ENCODE measurements around the gene KLK10.
"Not testable (repeated sequence)": the region's sequence is repeated elsewhere in the genome, so short reads cannot be mapped to it uniquely, and the experiment has no call there.

The KLK10 gene

DNA sequence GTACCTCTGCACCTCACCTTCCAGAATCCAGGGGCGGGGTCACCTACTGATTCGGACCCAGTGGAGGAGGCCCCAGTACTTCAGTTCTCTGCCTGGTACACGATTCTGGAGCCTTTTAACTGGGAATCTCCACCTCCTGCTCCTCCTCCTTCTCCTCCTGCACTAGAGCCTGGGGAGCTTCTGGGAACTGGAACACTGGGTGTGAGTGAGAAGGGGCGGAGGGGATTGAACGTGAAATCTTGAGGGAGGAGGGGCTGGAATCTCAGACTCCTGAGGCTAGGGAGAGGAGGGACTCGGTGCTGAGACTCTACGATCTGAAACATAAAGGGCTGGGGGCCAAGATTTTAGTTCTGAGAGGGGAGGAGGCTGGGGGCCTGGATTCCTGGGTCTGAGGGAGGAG lies 18.0 kb downstream of the KLK10 start, which contains the start of gene KLK8:
Gene KLK8 (minus strand): TSS at position 90 of the 400 bp plus-strand sequence. CDS start 437 bp downstream, outside the sequence.
- DNase-seq (ENCODE audit: low spot score), result no peak

DNA sequence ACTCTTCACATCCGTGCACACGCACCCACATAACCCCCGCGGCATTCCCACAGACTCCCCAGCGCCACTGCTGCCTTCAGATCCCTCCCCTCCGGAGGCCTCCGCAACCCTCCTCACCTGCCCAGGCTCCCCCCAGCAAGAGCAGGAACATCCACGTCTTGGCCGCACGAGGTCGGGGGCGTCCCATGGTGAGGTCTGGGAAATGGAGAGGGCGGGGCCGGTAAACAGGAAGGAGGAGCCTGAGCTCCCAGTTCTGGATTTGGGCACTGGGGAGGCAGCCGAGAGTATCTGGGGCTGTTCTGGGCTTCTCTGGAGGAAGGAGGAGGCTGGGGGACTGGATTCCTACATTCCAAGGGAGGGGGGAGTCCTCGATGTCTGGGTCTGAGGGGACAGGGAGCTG lies 18.5 kb downstream of the KLK10 start:
- DNase-seq (ENCODE audit: low spot score), result no peak

DNA sequence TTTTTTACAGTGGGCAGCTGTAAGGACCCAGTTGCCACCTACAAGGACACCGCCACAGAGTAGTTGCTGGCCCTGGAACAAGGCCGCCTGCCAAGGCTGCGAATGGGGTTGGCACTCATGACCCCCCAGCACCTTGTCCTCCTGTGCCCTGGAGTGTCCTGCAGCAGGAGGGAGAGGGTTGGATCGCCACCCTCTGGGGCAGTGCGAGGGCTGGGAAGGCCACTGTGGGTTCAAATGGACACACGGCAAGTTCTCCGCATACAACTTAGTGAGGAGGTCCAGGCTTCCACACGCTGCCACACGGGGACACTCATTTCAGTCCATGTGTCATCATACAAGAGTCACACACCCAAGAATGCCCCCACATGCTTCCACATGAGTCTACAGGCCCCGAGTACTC lies 19.1 kb downstream of the KLK10 start:
- DNase-seq (ENCODE audit: low spot score), result no peak

DNA sequence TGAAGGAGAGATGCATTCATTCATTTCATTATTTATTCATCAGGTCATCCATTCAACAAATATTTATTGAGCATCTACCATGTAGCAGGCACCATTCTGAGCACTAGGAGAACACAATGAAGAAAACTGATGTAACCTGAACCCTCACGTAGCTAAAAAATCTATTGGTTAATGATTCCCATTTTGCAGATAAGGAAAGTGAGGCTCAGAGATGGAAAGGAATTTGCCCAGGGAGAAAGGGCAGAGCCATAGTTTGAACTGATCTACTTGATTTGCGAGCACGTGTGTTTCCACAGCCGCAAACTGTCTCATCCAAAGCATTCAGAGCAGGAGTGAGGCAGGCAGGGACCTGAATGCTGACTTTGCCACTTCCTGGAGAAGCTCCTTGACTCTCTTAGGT lies 20.8 kb downstream of the KLK10 start:
- DNase-seq (ENCODE audit: low spot score), result no peak

DNA sequence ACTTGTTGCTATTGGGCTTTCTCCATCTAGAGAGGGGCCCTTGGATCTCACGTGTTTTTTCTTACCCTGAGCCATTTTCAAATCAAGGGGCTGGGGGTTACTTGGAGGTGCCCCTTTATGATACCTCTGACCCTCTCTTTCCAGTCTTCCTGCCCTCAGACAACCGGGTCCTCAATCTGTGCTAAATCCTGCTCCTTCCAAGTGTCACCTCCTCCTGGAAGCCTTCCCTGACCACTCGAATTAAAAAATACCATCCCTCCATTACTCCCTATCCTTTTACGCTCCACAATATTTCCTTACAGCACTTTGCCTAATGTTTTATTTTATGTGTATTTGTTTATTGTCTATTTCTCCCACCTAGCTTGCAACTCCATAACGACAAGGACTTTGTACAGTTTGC lies 21.4 kb downstream of the KLK10 start:
- no peak for DNase-seq (ENCODE audit: low spot score)

DNA sequence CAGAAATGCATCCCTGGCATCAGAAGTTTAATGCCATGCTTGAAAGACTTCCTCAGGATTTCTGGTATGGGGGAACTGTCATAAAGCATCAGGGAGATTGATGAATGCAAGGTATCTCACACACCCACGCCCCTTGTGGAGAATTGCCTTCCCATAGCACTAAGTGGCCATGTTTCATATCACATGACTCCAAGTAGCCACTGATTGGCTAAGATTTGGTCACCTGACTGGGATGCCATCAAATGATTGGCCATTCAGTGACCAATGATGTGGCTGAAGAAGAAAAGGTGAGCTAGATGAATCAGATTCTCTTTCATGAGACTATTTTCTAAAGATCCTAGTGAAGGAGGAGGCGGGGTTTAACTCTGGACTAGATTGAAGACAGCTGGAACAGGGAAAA lies 25.4 kb downstream of the KLK10 start:
- DNase-seq (ENCODE audit: low spot score), result no peak

DNA sequence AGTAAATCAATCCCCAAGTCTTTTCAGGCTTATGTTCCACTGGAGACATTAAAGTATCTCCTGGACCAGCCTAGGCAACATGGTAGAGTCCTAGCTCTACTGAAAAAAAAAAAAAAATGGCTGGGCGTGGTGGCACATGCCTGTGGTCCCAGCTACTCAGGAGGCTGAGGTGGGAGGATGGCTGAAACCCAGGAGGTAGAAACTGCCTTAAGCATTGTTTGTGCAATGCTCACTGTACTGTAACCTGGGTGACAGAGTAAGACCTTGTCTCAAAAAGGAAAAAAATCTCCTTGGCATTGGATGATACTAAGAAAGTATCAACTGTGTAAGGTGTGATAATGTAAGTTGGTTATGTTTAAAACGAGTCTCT lies 26.9 kb downstream of the KLK10 start:
- no peak for DNase-seq (ENCODE audit: low spot score)

DNA sequence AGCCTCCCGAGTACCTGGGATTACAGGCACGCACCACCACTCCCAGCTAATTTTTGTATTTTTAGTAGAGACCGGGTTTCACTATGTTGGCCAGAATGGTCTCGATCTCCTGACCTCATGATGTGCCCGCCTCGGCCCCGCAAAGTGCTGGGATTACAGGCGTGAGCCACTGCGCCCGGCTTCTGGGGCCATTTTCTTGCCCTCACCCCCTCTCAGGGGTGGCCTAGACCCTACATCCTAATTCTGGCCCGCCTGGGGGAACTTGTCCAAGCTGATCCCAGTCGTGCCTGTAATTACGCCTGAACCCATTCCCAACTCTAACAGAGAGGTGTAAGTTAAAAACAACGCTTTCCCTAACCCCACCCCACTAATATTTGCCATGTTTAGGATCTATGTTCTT lies 35.1 kb downstream of the KLK10 start:
- DNase-seq (ENCODE audit: low spot score), result not testable (repeated sequence)

DNA sequence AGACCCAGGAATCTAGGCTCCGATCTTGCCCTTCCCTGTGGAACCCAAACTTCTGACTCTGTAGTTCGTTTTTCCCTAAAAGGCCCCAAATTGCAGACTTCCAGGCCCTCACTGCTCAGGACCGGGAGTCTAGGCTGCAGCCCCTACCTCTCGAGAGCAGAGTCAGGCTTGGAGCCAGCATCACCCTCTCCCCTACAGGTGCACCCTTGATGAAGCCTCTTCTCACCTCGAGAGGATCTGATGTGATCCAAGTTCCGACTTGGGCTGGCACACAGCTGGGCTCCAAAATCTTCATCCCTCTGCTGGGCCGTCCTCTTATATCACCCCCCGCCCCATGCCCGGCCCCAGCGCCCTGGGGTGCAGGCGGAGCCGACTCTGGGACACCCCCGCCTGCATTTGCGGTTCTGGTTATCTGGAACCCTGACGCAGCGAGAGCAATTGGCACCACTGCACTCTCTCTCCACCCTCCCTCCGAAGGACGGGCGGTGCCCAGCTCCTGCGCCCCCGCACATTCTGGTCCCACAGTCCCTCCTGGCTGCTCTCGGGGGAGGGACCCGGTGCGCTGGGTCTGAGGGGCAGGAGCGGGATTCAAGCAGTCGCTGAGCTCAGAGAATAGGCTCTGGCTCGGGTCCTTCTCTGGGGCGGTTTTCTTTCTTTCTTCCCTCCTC lies 35.8 kb downstream of the KLK10 start, which contains the start of gene KLK7:
Gene KLK7 (minus strand): TSS at position 293 of the 668 bp plus-strand sequence. CDS start 1,518 bp downstream, outside the sequence.
- DNase-seq (ENCODE audit: low spot score), result no peak

DNA sequence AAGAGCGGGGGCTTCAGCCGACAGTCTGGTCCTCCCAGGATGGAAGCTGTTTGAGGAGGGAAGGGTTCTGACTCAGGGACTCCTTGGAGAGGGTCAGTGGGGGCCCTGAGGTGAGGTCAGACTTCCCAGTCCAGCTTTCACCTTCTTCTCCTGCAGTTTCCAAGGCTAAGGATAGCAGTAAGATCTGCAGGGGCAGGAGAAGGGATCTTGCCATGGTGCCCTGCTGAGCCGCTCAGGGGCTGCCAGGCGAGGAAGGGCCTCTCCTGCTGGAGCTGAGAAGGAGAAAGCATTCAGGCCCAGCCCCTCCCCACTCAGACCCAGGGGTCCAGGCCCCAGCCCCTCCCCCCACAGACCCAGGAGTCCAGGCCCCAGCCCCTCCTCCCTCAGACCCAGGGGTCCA lies 37.3 kb downstream of the KLK10 start:
- DNase-seq (ENCODE audit: low spot score), result no peak

DNA sequence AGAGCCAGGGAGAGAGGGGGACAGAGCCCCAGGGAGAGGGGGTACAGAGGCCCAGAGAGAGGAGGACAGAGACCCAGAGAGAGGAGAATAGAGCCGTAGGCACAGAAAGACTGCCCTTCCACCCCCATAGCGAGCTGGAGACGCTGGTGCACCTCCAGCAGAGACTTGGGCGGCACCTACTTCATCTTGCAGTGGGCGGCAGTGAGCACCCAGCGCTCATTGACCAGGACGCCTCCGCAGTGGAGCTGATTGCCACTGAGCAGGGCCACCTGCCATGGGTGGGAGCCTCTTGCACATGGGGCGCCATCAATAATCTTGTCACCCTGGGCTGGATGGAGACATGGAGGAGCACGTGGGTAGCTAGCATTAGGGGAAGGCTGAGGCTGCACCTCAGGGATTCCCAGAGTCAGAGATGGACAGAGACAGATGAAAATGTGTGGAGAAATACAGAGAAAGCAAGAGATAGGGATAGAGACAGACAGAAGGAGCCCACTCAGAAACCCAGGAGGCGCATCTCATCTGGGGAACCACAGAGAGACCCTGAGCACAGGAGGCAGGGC lies 37.8 kb downstream of the KLK10 start:
- no peak for DNase-seq (ENCODE audit: low spot score)

DNA sequence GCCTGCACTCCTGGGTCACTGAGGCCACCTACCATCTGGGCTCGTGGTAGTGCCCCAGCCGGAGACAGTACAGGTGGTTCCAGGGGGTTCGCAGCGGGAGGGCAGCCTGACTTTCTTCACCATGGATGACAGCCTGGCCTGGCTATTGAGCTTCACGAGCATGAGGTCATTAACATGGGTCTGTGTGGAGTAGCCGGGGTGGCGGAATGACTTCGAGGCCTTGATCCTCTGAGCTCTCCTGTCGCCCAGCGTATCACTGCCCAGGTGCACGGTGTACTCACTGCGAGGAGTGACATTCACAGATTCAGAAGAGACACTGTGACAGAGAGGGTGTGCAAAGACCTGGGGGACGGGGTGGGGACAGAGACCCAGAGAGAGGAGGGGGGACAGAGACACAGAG lies 39.3 kb downstream of the KLK10 start:
- no peak for DNase-seq (ENCODE audit: low spot score)

DNA sequence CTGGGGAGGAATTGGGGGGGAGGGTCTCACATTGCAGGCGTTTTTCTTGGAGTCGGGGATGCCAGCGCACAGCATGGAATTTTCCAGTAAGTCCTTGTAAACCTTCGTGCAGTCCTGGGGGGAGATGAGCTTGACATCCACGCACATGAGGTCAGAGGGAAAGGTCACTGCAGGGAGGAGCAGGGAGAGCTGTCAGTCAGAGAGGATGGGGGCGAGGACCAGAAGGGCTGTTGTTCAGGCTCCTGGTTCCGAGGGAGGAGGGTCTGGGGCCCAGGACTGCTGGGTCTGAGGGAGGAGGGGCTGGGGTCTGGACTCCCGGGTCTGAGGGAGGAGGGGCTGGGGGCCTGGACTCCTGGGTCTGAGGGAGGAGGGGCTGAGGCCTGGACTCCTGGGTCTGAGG lies 39.8 kb downstream of the KLK10 start:
- no peak for DNase-seq (ENCODE audit: low spot score)

DNA sequence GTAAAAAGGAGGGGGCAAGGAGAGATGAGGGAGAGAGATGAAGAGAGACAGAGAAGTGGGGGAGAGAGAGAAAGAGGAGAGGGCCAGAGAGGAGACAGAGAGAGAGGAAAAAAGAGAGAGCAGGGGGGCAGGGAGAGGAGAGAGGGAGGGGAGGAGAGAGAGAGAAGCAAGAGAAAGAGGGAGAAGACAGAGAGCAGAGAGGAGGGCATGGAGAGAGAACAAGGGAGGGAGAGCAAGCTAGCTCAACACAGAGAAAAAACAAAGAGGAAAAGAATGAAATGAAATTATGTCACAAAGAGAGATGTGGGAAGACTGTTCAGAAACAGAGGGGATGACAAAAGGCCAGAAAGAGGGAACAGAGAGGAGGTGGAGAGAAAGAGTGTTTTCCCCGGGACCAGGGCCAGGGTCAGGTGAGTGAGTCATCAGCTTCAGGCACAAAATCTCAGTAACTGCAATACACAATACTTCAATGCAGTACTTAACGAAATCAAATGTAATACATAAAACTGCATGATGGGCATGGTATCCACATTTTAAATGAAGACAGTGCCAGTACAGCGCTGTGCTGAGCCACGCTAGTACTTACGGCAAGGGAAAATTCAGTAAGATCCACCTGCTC lies 40.6 kb downstream of the KLK10 start:
- no peak for DNase-seq (ENCODE audit: low spot score)

DNA sequence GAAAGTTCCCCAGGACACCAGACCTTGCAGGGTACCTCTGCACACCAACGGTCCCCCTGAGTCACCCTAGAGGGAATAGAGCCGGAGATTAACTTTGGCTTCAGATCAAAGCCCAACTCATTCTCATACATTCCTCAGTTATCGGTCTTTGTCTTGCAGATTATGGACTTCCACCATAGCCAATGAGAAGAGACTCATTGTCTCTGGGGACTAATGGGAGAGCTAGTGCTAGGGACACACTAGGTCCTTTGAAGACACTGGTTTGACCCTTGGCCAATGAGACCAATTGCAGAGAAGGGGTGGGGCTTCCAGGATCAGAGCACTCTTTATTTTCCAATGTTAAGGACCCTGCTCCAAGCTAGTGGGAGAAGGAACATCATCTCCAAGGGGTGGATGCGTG lies 41.9 kb downstream of the KLK10 start:
- DNase-seq (ENCODE audit: low spot score), result no peak

DNA sequence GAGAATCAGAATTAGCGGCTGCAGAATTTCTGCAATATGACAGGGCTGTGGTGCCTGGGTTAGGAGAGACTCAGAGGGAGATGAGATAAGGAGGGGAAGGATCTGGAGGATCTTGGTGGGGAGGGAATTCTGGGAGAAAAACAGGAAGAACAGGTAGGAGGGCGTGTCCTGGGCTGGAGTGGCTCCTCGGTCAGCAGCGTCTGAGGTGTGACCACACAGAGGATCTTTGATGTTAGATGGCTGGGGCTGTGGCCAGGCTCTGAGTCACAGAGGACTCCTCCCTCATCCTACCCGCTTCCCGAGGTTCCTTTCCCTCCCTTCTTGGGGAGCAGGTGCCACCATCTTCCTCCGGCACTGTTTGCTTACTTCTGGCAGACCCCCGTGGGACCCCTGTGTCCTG lies 43.7 kb downstream of the KLK10 start:
- DNase-seq (ENCODE audit: low spot score), result no peak

DNA sequence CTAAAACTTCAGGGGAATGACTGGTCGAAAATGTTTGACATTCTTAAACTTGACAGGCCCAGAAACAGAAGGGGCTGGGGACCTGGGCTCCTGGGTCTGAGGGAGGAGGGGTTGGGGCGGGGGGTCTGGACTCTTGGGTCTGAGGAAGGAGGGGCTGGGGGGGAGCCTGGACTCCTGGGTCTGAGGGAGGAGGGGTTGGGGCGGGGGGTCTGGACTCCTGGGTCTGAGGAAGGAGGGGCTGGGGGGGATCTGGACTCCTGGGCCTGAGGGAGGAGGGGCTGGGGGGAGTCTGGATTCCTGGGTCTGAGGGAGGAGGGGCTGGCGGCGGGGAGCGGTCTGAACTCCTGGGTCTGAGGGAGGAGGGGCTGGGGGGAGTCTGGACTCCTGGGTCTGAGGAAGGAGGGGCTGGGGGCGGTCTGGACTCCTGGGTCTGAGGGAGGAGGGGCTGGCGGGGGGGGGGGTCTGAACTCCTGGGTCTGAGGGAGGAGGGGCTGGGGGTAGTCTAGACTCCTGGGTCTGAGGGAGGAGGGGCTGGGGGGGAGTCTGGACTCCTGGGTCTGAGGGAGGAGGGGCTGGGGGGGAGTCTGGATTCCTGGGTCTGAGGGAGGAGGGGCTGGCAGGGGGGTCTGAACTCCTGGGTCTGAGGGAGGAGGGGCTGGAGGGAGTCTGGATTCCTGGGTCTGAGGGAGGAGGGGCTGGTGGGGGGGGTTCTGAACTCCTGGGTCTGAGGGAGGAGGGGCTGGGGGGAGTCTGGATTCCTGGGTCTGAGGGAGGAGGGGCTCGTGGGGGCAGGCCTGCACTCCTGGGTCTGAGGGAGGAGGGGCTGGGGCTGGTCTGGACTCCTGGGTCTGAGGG lies 44.6 kb downstream of the KLK10 start:
- DNase-seq (ENCODE audit: low spot score), result no peak

DNA sequence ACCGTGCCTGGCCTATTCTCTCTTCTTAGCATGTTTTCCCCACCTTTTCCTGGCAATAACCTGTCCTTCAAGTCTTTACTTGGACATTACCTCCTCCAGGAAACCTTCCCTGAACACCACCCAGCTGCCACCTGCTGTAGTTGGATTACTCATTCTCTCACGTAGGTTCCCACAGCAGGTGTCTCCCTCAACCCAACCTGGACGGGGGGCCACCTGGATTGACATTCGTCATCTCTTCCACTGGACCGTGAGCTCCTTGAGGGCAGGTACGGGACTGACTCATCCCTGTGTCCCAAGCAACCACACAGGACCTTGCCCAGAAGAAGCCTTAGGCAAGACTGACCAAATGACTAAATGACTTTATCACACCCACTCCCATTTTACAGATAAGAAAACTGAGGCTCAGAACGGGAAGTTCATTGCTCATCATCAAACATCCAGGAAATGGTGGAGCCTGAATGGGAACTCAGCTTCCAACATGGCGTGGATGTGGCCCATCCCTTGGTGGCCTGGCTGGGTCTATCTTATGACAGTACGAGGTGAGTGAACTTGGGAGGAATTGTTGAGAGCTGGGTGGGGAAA lies 46.6 kb downstream of the KLK10 start:
- no peak for DNase-seq (ENCODE audit: low spot score)

DNA sequence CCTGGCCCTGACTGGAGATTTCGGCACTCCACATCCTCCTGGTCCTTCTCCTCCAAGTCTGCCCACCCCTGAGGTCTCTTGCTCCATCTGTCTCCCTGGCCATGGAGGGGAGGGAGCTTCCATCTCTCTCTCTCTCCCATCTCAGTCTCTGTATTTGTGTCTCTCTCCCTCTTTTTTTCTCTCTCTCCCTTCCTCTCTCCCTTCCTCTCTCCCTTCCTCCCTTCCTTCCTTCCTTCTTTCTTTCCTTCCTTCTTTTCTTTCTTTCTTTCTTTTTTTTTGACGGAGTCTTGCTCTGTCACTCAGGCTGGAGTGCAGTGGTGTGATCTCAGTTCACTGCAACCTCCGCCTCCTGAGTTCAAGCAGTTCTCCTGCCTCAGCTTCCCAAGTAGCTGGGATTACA lies 49.7 kb downstream of the KLK10 start:
- not testable (repeated sequence) for DNase-seq (ENCODE audit: low spot score)

DNA sequence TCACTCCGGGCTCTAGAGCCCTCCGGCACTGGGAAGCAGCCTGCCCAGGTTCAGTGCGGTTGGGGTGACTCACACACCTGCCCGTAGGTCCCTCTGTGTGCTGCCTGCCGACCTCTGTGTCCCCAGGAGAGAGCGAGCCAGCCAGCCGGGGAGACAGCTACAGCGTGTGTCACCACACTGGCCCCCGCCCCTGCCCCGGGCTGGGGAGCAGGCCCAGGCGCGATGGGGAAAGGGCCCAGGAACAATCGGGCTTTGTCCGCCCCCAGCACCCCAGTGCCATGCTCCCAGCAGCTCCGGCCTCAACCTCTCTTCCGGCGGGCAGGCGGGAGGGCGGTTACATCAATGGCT lies 50.1 kb downstream of the KLK10 start, which contains the start of gene KLK6:
Gene KLK6 (minus strand): TSS at position 179 of the 348 bp plus-strand sequence. CDS start 1,487 bp downstream, outside the sequence.
- DNase-seq (ENCODE audit: low spot score), result no peak

DNA sequence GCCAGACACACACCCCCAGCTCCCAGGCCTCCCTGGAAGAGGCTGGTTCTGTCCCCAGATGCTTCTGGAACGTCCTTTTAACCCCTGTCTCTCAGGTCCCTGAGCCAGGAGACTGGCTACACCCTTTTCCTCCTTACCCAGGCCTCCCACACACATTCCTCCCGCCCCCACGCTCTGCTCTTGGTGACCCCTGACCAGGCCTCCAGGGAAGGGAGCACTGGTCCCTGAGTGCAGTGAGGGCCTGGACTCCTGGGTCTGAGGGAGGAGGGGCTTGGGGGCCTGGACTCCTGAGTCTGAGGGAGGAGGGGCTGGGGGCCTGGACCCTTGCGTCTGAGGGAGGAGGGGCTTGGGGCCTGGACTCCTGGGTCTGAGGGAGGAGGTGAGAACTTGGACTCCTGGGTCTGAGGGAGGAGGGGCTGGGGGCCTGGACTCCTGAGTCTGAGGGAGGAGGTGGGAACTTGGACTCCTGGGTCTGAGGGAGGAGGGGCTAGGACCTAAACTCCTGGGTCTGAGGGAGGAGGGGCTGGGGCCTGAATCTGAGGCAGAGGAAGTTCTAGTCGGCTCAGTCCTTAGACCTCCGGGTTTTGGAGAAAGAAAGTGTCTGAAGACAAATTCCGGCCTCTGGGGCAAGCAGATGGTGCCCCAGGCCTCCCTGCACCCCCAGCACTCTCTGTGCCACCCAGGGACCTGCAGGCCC lies 50.6 kb downstream of the KLK10 start:
- DNase-seq (ENCODE audit: low spot score), result no peak

Data from kidney capillary endothelial cell (primary cell).